Gastroesophageal sphincter (tissue), 3 donors: ENCODE results near the gene CNOT6L.

Experiments
- EP300 ChIP-seq: sonication (generic); formaldehyde crosslinking; IDR thresholded peaks from one replicate; pipeline ENCODE4 v1.6.1; 2017; ENCODE audit warnings: antibody characterized with exemption, mild to moderate bottlenecking
- POLR2AphosphoS5 ChIP-seq: sonication (generic); formaldehyde crosslinking; IDR thresholded peaks from one replicate; pipeline ENCODE4 v1.6.1; 2017; ENCODE audit warnings: antibody characterized with exemption
- TF ChIP-seq, protein P1 (sequence below), 4 experiments: fragments of 200-600 bp in 2 of 4; fragments of 450-650 bp in 2 of 4; sonication (generic) in 1 of 4; IDR thresholded peaks; one replicate each; pipeline ENCODE4 v1.5.1; 2017 to 2019; ENCODE audit warnings: antibody characterized with exemption in 4 of 4, mild to moderate bottlenecking in 2 of 4, moderate library complexity in 2 of 4

DNA sequence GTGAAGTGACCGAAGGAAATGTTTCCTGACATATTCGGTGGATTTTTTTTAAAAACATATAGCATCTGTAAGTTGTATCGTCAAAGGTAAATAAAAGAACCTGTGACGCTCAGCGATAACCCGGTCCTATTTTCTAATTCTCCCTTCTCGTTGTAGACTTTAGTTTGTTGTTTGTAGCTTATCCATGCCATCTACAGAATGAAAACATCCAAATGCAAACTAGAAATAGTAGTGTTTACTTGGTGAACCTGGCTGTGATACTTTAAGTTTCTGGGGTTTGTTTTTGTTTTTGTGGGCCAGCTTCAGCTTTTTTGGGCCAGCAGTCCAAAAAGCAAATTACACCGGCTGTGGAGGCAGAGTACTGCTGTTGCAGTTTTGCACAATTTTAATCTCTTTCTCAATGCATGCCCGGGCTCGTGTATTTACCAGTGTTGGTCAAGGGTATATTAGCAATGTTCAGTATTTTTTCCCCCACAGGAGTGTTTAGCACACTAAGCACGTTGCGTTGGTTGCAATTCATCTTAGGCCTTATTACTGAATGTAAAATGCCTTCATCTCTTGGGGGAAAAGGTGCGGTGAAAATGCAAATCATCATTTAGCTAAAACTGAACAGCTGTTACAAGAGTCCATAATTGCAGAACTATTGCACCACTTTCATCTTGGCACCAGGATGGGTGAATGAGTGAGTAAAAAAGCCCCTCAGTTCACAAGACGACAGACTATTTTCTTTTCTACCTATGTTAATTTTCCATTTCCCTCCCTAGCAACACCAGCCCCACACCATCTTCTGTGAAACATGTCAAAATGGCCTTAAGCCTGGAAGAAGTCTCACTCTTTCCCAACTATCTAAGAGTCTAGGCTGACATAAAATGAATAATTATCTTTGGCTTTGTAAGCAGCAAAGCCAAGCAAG is 1.7 kb upstream of the CNOT6L start:
- no peak for TF ChIP-seq POLR2AphosphoS5
- TF ChIP-seq, protein P1, sequence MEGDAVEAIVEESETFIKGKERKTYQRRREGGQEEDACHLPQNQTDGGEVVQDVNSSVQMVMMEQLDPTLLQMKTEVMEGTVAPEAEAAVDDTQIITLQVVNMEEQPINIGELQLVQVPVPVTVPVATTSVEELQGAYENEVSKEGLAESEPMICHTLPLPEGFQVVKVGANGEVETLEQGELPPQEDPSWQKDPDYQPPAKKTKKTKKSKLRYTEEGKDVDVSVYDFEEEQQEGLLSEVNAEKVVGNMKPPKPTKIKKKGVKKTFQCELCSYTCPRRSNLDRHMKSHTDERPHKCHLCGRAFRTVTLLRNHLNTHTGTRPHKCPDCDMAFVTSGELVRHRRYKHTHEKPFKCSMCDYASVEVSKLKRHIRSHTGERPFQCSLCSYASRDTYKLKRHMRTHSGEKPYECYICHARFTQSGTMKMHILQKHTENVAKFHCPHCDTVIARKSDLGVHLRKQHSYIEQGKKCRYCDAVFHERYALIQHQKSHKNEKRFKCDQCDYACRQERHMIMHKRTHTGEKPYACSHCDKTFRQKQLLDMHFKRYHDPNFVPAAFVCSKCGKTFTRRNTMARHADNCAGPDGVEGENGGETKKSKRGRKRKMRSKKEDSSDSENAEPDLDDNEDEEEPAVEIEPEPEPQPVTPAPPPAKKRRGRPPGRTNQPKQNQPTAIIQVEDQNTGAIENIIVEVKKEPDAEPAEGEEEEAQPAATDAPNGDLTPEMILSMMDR (IDR thresholded peaks at IDR 0.05): no peak
- no peak for TF ChIP-seq EP300
